Activated T-helper 17 cell treated with anti-CD3 and anti-CD28 coated beads, Interleukin-2, amount 50 U/mL, for 72 hours (primary cell): Measurements from ENCODE around the gene PAXX. TPM values are rescaled to one million over a fixed set of nuclear protein-coding genes. Genes with fewer than 3 reads are reported as not detected.

Experiments
- ATAC-seq: fragments of 150-1000 bp; cut with Tn5 transposase; replicated peaks from 2 replicates; pipeline ENCODE4 v1.10.0; 2021; ENCODE audit warnings: mild to moderate bottlenecking, moderate library complexity
- H3K27ac Mint-ChIP-seq: one replicate; pipeline ENCODE4 v1.8.0; 2022; ENCODE audit warnings: mixed read lengths
- H3K27me3 Mint-ChIP-seq: one replicate; pipeline ENCODE4 v1.8.0; 2022; ENCODE audit warnings: mixed read lengths
- H3K36me3 Mint-ChIP-seq: one replicate; pipeline ENCODE4 v1.8.0; 2022; ENCODE audit warnings: low read depth, mild to moderate bottlenecking, mixed read lengths
- H3K4me1 Mint-ChIP-seq: one replicate; pipeline ENCODE4 v1.8.0; 2022; ENCODE audit warnings: mixed read lengths
- H3K4me3 Mint-ChIP-seq: one replicate; pipeline ENCODE4 v1.8.0; 2022; ENCODE audit warnings: mild to moderate bottlenecking, mixed read lengths
- H3K9me3 Mint-ChIP-seq: one replicate; pipeline ENCODE4 v1.8.0; 2022; ENCODE audit warnings: mixed read lengths
- total RNA-seq, 2 donors: library from RNA; stranded (reverse); gene quantifications; one replicate each; pipeline ENCODE4 v1.2.3, GENCODE V29; 2022

Gene PAXX
- total RNA-seq, 2 donors from 2014 or later, result 31.1 to 49.1 TPM

DNA sequence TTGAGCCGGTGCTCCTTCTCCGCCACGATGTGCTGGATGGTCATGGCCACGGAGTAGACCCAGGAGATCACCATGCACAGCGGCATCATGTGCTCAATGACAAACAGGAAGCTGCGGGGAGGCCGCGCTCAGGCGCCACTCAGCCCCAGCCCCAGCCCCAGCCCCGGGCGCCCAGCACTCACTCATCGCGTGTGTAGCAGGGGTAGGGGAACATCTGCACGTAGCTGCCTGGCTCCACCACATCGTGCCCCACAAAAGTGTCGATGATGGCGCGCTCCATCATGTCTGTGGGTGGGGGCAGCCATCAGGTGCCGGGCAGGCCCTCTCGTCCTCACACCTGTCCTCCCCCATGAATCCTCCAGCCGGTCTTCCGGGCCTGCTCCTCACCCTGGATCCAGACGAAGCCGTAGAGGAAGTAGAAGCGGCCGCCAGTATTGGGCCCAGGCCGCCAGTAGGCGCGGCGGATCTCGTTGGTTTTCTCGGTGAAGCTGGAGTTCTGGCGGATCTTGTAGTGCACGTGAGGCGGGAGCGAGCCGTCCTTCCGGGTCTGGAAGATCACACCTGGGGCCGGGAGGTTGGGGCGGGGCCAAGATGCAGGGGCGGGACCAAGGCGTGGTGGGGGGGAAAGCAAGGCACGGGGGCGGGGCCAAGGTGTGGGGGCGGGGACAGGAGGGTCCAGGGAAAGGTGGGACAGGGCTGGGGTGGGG is 25.7 kb downstream of the PAXX start:
- Mint-ChIP-seq H3K4me3 (no peak overlapping the region), H3K27ac (no peak overlapping the region), H3K27me3 (no peaks in the 10 kb centered on the region), H3K4me1 (no peaks in the 10 kb centered on the region), H3K9me3 (no peaks in the 10 kb centered on the region), H3K36me3 (peaks cover 6% of the 10 kb centered on the region)
- no peak for ATAC-seq

DNA sequence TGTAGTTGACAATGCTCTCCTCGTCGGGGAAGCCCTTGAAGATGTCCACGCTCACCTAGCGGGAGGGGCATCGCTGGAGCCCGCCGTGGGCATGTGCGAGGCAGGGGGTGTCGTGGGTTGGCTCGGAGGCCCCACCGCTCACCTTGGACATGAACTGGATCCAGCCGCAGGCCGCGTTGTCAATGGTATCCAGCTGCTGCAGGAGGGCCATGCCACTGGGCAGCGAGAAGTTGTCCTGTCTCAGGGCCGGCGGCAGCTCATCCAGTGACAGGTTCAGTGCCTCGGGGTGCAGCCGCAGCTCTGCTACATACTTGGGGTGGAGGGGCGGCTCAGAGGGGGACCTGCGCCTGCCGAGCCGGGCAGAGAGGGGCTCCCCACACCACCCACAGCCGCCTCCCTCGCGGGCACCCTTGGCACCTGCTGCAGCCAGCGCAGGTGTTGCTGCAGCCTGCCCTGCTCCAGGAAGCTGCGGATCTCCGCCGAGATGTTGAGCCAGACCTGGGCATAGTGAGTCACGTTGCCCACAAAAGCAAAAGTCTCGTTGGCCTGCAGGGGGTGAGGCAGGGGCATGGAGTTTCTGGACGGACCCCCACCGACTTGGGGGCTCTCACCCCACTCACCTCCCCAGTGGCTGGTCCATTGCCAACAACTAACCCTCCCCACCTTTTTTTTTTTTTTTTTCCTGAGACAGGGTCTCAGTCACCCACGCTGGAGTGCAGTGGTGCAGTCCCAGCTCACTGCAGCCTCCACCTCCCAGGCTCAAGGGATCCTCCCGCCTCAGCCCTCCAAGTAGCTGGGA is 26.7 kb downstream of the PAXX start:
- Mint-ChIP-seq H3K36me3 (peaks cover 6% of the 10 kb centered on the region), H3K9me3 (no peaks in the 10 kb centered on the region), H3K4me1 (no peaks in the 10 kb centered on the region), H3K27ac (no peak overlapping the region), H3K4me3 (no peak overlapping the region), H3K27me3 (no peaks in the 10 kb centered on the region)
- ATAC-seq, result no peak

DNA sequence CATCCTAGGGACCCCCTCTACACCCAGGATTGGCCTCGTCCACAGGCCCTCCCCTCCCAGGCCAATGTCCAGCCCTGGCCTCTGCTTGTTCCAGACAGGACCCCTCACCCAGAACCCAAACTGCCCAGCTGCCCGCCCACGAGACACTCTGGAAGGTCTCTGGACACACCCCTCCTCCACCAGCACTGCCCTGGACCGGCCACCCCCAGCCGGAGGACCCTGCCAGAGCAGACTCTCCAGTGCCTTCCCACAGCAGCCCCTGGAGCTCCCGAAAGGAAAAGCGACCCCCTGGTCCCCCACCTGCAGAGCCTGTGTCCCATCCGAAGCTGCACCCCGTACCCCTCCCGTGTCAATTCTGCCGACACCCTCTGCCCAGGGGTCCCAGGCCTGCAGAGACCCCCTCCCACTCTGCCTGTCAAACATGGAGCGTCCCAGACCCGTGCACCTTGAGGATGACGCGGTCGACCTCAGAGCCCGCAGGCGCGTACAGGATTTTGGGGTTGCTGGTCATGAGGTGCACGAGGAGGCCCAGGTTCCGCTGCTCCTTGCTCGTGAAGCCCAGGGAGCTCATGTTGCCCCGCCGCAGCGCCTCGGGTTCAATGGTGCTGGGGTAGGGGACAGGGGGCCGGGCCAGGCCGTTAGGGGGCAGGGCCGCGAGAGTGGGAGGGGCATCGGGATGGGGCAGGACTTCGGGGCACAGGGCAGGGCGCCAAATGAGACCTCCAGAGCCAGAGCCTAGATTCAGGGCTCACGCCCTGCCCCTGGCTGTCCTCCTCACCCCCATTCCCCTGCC is 27.9 kb downstream of the PAXX start:
- ATAC-seq, result no peak
- Mint-ChIP-seq H3K9me3 (no peaks in the 10 kb centered on the region), H3K27me3 (no peaks in the 10 kb centered on the region)

DNA sequence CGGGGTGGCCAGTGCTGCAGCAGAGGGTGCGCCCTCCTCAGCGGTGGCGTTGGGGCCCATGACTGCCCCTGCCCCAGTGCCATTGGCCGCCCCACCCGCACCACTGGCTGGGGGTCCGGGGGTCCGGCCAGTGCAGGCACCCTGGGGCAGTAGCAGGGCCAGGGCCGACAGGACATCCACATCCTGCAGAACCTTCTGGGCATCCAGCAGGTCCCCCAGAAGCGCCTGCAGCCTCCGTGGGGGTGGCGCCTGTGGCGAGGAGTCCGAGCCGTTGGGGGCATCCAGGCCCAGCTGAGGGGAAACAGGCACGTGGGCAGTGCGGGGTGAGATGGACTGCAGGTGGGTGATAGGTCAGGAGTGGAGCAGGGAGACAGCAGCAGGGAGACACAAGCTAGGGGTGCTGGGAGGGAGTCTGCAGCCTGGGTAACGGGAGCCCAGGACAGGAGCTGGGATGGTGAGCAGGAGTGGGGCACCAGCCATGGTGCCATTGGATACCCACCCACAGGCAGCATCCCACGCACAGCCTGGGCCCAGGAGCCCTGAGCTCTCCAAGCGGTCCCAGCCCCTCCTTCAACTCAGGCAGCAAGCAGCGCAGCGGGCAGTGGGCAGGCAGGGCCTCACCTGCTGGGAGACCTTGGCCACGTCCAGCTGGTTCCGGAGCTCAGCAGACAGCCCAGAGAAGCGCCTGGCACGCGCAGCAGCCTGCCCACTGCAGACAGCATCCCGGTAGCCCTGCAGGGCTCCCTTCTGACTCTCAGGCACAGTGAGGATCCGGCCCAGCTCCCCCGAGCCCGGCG is 28.7 kb downstream of the PAXX start:
- peaks cover 6% of the 10 kb centered on the region for H3K36me3 Mint-ChIP-seq
- H3K9me3 Mint-ChIP-seq, result no peaks in the 10 kb centered on the region
- no peak for ATAC-seq
- H3K27ac Mint-ChIP-seq, result no peak overlapping the region
- H3K4me1 Mint-ChIP-seq, result no peaks in the 10 kb centered on the region
- H3K4me3 Mint-ChIP-seq, result no peak overlapping the region
- H3K27me3 Mint-ChIP-seq, result no peaks in the 10 kb centered on the region

More for the DNA sequence above, 27.9 kb downstream of the PAXX start:
- no peak overlapping the region for H3K27ac Mint-ChIP-seq
- H3K4me3 Mint-ChIP-seq, result no peak overlapping the region
- no peaks in the 10 kb centered on the region for H3K4me1 Mint-ChIP-seq
- H3K36me3 Mint-ChIP-seq, result peaks cover 6% of the 10 kb centered on the region

DNA sequence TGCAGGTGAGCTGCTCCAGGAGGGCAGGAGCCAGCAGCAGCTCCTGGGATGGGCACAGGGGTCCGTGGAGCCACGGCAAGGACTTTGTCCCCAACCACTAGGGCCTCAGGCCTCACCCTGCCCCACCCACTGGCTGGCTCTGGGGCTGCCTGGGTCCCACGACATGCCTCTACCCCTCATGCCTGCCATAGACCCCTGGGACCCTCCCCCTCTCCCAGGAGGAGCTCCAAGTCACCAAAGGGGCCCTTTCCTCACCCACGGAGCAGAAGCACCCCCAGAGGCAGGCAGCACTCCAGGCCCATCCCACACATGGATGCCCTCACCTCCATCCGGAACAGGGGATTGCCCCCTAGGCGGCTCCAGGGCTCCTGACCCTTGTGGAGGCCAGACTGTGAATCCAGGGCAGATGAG is 29.4 kb downstream of the PAXX start:
- no peaks in the 10 kb centered on the region for H3K9me3 Mint-ChIP-seq
- ATAC-seq, result no peak
- peaks cover 6% of the 10 kb centered on the region for H3K36me3 Mint-ChIP-seq
- H3K27me3 Mint-ChIP-seq, result no peaks in the 10 kb centered on the region
- H3K27ac Mint-ChIP-seq, result no peak overlapping the region
- no peak overlapping the region for H3K4me3 Mint-ChIP-seq
- no peaks in the 10 kb centered on the region for H3K4me1 Mint-ChIP-seq

DNA sequence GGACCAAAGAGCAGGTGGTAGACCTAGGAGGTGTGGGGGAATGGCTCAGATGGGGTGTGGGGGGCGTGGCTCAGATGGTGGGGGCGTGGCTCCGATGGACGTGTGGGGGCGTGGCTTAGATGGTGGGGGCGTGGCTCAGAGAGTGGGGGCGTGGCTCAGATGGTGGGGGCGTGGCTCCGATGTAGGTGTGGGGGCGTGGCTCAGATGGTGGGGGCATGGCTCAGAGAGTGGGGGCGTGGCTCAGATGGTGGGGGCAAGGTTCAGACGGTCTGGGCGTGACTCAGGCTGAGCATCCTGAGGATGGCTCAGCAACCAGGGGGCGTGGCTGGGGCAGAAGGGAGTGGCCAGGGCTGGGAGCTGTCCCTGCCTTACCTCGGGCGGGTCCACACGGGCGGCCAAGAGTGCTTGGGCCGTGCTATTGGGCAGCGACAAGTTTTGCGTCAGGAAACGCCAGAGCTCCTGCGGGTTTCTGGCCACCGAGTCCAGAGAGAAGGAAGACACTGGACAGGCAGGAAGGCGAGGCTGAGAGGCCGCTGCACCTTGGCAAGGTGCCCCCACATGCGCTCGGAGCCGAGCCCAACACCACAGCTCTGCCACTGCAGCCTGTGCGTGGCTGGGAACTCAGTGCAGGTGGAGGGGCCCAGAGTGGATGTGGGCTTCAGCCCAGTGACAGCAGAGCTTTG is 29.9 kb downstream of the PAXX start:
- peak; percentile 91 for ATAC-seq
- no peaks in the 10 kb centered on the region for H3K9me3 Mint-ChIP-seq
- H3K4me1 Mint-ChIP-seq, result no peaks in the 10 kb centered on the region
- H3K36me3 Mint-ChIP-seq, result peaks cover under 1% of the 10 kb centered on the region
- H3K4me3 Mint-ChIP-seq, result no peak overlapping the region
- no peak overlapping the region for H3K27ac Mint-ChIP-seq
- no peaks in the 10 kb centered on the region for H3K27me3 Mint-ChIP-seq

DNA sequence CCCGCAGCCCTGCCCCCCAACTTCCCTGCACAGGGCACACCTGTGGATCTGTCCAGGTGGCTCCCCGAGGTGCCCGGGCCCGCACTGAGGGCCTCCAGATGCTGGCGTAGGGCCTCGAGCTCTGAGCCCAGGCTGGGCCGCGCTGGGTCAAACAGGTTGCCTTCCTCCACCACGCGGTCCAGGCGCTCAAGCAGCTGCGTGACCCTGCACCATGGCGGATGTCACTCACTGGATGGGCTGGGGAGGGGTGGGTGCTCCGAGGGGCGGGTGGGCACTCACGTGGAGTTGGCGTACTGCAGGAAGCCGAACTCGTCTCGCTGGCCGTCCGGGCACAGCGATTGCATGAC is 30.4 kb downstream of the PAXX start:
- Mint-ChIP-seq H3K4me1 (no peaks in the 10 kb centered on the region), H3K4me3 (no peak overlapping the region), H3K36me3 (no peaks in the 10 kb centered on the region), H3K9me3 (no peaks in the 10 kb centered on the region), H3K27ac (no peak overlapping the region), H3K27me3 (no peaks in the 10 kb centered on the region)
- ATAC-seq, result no peak

DNA sequence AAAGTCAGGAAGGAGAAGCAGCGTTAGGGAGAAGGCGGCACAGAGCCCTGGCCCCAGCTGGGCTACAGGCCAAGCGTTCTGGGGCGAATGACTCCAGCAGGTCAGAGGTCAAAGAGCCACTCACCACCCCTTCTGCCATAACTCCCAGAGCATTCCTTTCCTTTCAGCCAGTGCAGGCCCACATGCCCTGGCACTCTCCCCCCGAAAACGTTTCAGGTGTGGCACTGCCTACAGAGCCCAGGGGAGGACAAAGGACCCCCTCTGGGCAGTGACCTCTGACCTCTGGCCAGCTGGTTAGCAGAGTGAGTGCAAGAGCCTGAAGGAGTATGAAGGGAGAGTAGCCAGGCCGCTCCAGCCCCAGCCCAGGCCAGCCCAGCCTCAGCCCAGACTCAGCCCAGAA is 30.9 kb downstream of the PAXX start:
- no peaks in the 10 kb centered on the region for H3K36me3 Mint-ChIP-seq
- H3K27me3 Mint-ChIP-seq, result no peaks in the 10 kb centered on the region
- ATAC-seq, result no peak
- H3K4me3 Mint-ChIP-seq, result no peak overlapping the region
- no peaks in the 10 kb centered on the region for H3K4me1 Mint-ChIP-seq
- H3K27ac Mint-ChIP-seq, result no peak overlapping the region
- H3K9me3 Mint-ChIP-seq, result no peaks in the 10 kb centered on the region

DNA sequence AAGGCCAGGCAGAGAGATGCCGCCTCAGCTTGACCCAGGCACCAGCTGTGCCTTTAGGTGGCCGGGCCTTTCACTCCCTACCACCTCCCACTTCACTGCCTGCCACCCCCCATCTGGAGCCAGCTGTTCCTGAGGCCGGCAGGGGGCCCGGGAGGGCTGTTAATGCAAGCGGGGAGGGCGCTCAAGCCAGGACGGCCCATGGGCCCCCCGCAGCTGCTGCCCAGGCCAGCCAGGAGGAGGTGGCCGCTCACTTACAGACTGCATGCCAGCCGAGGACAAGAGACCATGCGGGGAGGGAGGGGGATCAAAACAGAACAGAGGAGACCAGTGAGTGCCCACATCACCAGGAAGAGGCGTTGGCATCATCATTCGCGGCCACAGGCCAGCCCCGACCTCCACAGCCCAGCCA is 31.4 kb downstream of the PAXX start:
- no peaks in the 10 kb centered on the region for H3K36me3 Mint-ChIP-seq
- no peak overlapping the region for H3K4me3 Mint-ChIP-seq
- no peak for ATAC-seq
- no peaks in the 10 kb centered on the region for H3K4me1 Mint-ChIP-seq
- no peaks in the 10 kb centered on the region for H3K9me3 Mint-ChIP-seq
- no peaks in the 10 kb centered on the region for H3K27me3 Mint-ChIP-seq
- H3K27ac Mint-ChIP-seq, result no peak overlapping the region

DNA sequence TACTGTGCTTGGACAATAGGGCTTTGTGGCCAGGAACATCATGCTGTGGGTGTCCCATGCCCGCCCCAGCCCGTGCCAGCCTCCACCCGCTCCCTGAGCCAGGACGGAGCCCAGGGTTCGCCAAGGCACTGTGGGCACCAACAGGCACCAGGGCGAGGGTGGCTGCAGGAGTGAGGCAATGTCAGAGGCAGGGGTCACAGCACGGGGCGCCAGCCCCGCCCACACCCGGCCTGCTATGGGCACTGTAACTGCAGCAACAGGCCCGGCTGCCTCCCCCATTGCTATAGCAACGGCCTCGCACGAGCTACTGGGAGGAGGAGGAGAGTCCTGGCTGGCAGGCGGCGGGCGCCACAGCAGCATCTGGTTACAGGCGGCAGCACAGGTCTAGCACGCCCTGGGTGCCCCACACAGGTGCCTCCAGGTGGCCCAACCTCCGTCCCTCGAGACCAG is 33.3 kb downstream of the PAXX start:
- Mint-ChIP-seq H3K9me3 (no peaks in the 10 kb centered on the region), H3K4me3 (no peak overlapping the region), H3K4me1 (peaks cover under 1% of the 10 kb centered on the region), H3K27me3 (no peaks in the 10 kb centered on the region), H3K36me3 (peaks cover 2% of the 10 kb centered on the region), H3K27ac (no peak overlapping the region)
- no peak for ATAC-seq

DNA sequence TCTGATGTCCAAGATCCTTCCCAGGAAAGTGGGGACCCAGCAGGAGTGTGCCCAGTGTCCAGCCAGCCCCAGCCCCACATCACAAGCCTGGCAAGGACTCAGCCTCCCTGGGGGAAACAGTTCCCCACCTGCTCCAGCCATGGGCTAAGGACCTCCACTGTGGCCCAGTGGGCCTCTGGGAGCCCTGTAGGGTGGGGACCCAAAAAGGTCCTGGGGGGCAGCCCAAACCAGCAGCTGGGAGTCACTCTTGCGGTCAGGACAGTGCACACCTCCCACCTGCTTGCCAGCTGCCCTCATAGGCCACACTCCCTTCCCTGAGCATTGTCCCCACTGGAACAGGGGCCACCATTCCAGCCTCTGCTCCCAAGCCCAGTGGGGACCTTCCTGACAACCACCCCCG is 34.2 kb downstream of the PAXX start:
- peak overlapping the region; percentile 75 for H3K4me3 Mint-ChIP-seq
- no peaks in the 10 kb centered on the region for H3K27me3 Mint-ChIP-seq
- H3K9me3 Mint-ChIP-seq, result no peaks in the 10 kb centered on the region
- no peak for ATAC-seq
- peaks cover 8% of the 10 kb centered on the region for H3K36me3 Mint-ChIP-seq
- H3K27ac Mint-ChIP-seq, result no peak overlapping the region
- peaks cover 5% of the 10 kb centered on the region for H3K4me1 Mint-ChIP-seq

DNA sequence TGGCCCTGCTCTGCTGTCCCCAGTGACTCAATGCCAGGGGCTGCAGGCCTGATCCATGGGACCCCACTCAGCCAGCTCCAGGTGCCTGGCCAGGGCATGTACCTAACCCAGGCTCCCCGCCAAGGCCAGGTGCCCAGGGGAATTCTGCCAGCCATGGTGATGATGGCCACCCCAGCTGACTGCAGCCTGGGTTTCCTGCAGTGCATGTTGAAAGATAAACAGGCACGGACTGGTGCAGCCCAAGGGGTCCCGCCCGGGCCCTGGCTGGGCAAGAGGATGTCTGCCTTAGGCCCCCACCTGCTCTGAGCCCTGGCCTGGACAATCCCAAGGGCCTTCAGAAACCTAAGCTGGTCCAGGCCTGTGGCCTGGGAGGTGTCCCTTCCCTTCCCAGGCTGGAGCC is 34.6 kb downstream of the PAXX start:
- no peak for ATAC-seq
- Mint-ChIP-seq H3K9me3 (no peaks in the 10 kb centered on the region), H3K36me3 (peaks cover 8% of the 10 kb centered on the region), H3K4me1 (peaks cover 5% of the 10 kb centered on the region), H3K27ac (no peak overlapping the region), H3K27me3 (no peaks in the 10 kb centered on the region), H3K4me3 (peak overlapping the region; percentile 75)

DNA sequence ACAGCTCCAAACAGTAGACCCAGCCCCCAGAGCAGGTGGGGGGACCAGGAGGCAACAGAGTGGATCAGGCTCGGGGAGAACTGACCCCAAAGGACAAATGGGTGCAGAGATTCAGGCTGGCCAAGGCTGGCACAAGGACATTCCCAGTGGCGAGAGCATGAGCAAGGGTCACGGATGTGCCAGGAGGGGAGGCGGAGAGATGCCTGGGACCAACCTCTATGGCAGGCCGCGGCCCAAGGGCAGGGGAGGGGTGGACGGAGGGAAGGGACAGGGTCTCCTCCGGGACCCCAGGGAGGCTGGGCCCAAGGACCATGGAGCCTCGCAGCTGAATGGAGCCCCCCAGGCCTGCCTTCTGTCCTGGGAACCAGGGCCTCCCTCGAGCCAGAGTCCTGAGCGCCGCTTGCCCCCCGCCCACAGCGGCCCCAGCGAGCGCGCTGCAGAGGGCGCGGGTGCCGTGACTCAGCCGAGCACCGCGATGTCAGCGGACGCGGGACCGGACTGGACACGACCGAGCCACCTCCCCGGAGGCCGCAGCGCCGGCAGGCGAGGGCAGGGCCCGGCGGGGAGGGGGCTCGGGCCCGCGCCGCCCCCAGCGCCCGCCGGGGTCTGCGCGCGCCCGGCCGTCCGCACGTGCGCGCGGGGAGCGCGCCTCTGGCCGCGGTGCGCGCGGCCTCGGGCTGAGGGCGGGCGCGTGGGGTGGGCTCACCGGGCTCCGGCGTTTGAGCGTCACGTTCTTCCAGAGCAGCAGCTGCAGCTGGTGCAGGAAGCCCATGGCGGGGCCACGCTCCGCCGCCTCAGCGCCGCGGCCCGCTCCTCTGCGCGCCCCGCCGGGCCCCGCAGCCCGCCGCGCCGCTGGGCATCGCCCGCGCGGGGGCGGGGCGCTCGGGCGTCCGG is 35.4 kb downstream of the PAXX start, which contains the start of gene ABCA2:
TSS of gene ABCA2 (minus strand) at position 869 of the 894 bp plus-strand sequence. CDS start at position 772, 97 bp downstream.
- Mint-ChIP-seq H3K27me3 (no peaks in the 10 kb centered on the region), H3K27ac (peak within 1 kb of the TSS; percentile 66), H3K36me3 (peaks cover 8% of the 10 kb centered on the region), H3K4me1 (peaks cover 5% of the 10 kb centered on the region), H3K9me3 (no peaks in the 10 kb centered on the region), H3K4me3 (peak within 1 kb of the TSS; percentile 86)
- no peak for ATAC-seq
